ENCODE measurements around the gene SPATA13. TPM values are rescaled to one million over a fixed set of nuclear protein-coding genes. Genes with fewer than 3 reads are reported as not detected.

The SPATA13 gene
- total and polyA plus RNA-seq, 2 donors (not counting 3 experiments of a cell fraction or from before 2014, with no cell fraction given), result 6.6 to 12.9 TPM

GRCh38 chr13:24123761-24124160, 36.8 kb upstream of the SPATA13 start:
- TF ChIP-seq, protein P1, sequence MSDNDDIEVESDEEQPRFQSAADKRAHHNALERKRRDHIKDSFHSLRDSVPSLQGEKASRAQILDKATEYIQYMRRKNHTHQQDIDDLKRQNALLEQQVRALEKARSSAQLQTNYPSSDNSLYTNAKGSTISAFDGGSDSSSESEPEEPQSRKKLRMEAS (IDR thresholded peaks at IDR 0.05; ENCODE audit: insufficient read depth, insufficient read length), result no peak
- TF ChIP-seq GATA2 (IDR thresholded peaks at IDR 0.05; ENCODE audit: insufficient read depth, insufficient read length, low read depth, low read length) (no peak), EZH2 (IDR thresholded peaks at IDR 0.05; ENCODE audit: borderline replicate concordance, low read depth, low read length, severe bottlenecking) (no peak), POLR2AphosphoS5 (IDR thresholded peaks at IDR 0.05; ENCODE audit: insufficient read depth, low read depth, low read length) (no peak), FOS (IDR thresholded peaks at IDR 0.05; ENCODE audit: borderline replicate concordance, insufficient read depth, low read length) (no peak), POLR2A (IDR thresholded peaks at IDR 0.05; ENCODE audit: low read depth, low read length) (no peak), JUN (IDR thresholded peaks at IDR 0.05; ENCODE audit: borderline replicate concordance, insufficient read depth, insufficient read length, low read depth) (no peak), MYC (IDR thresholded peaks at IDR 0.05; ENCODE audit: low read depth, low read length) (no peak)
- TF ChIP-seq, protein P2, sequence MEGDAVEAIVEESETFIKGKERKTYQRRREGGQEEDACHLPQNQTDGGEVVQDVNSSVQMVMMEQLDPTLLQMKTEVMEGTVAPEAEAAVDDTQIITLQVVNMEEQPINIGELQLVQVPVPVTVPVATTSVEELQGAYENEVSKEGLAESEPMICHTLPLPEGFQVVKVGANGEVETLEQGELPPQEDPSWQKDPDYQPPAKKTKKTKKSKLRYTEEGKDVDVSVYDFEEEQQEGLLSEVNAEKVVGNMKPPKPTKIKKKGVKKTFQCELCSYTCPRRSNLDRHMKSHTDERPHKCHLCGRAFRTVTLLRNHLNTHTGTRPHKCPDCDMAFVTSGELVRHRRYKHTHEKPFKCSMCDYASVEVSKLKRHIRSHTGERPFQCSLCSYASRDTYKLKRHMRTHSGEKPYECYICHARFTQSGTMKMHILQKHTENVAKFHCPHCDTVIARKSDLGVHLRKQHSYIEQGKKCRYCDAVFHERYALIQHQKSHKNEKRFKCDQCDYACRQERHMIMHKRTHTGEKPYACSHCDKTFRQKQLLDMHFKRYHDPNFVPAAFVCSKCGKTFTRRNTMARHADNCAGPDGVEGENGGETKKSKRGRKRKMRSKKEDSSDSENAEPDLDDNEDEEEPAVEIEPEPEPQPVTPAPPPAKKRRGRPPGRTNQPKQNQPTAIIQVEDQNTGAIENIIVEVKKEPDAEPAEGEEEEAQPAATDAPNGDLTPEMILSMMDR (IDR thresholded peaks at IDR 0.05; ENCODE audit: extremely low read depth in 1 of 2, insufficient read depth in 1 of 2, low read depth in 1 of 2, low read length in 2 of 2), result no peak
- intact Hi-C loops (cut with micrococcal nuclease) (no loop called here), dilution Hi-C loops (cut with MboI; ENCODE audit: extremely low pct_ligation_motif_present, low sequenced_read_pairs) (no loop called here)
- Histone ChIP-seq H3K9ac (replicated peaks; ENCODE audit: extremely low read depth, insufficient read depth, low read length) (no peak overlapping the region), H3K27ac (ENCODE audit: insufficient read depth, low read depth, low read length) (no peak overlapping the region), H3K4me2 (ENCODE audit: insufficient read depth, low read length) (no peak overlapping the region), H4K20me1 (replicated peaks; ENCODE audit: control insufficient read depth, extremely low read depth, insufficient read depth, low read length) (no peaks in the 10 kb centered on the region), H3K9me3 (replicated peaks; ENCODE audit: control insufficient read depth, insufficient read depth, low read length) (no peaks in the 10 kb centered on the region), H3K27me3 (ENCODE audit: control insufficient read depth in 2 of 2, insufficient read depth in 2 of 2, low read length in 2 of 2) (peaks cover 0 to 6% of the 10 kb centered on the region in 2 experiments), H3K4me1 (ENCODE audit: control insufficient read depth, extremely low read depth, insufficient read depth, low read length) (peaks cover 14% of the 10 kb centered on the region), H3K4me3 (replicated peaks in 1 of 3; ENCODE audit: insufficient read depth in 1 of 3, low read depth in 1 of 3, low read length in 3 of 3) (no peak overlapping the region), H2AFZ (ENCODE audit: low read depth, low read length) (no peak overlapping the region), H3K36me3 (ENCODE audit: control insufficient read depth in 2 of 2, extremely low read depth in 1 of 2, insufficient read depth in 2 of 2, low read length in 2 of 2) (no peaks in the 10 kb centered on the region), H3K9me1 (replicated peaks; ENCODE audit: control insufficient read depth, extremely low read depth, insufficient read depth, low read length) (no peaks in the 10 kb centered on the region), H3K79me2 (ENCODE audit: control insufficient read depth, insufficient read depth, low read length) (no peaks in the 10 kb centered on the region)
- POLR2A ChIA-PET, result no interaction called here
- no TSS peak for BruUV-seq (replicated peaks)
- FAIRE-seq, result no peak
- DNase-seq (ENCODE audit: low read depth, low spot score), result no peak
- CTCF ChIA-PET, result interaction anchor here (0.6 to 0.9 kb wide), 2 partner anchors 71 to 105 kb away, joined by 3 read pairs; no protein-coding TSS in a partner anchor

All from endothelial cell of umbilical vein (primary cell).